ENCODE data around the gene MYOZ2. TPM values are rescaled to one million over a fixed set of nuclear protein-coding genes. Genes with fewer than 3 reads are reported as not detected.

Gene MYOZ2
- total RNA-seq, 2 donors from 2014 or later = not detected

- Histone ChIP-seq H3K9me3 (ENCODE audit: control insufficient read depth, low read length) (no peaks in the 10 kb centered on the region), H3K27ac (ENCODE audit: low read depth, low read length) (no peak overlapping the region), H3K27me3 (ENCODE audit: control insufficient read depth, insufficient read depth, low read length, poor library complexity, severe bottlenecking) (no peaks in the 10 kb centered on the region), H3K36me3 (ENCODE audit: control insufficient read depth, insufficient read depth, low read length) (no peaks in the 10 kb centered on the region), H3K9ac (ENCODE audit: extremely low read depth, low read length, poor library complexity, severe bottlenecking) (no peak overlapping the region), H3K4me3 (ENCODE audit: low read length) (no peak overlapping the region), H3K4me1 (ENCODE audit: control insufficient read depth, insufficient read depth, low read length) (no peaks in the 10 kb centered on the region)
- H3K9me3 Mint-ChIP-seq = peaks cover 15% of the 10 kb centered on the region
- no peak overlapping the region for H3K4me3 Mint-ChIP-seq
- 90 to 99% methylated on average over 9 to 11 of the region's 11 CpGs for WGBS, 2 experiments (ENCODE audit: insufficient coverage in 1 of 2, insufficient read length in 1 of 2)
- H3K36me3 Mint-ChIP-seq (ENCODE audit: low read depth) = peaks cover 3% of the 10 kb centered on the region
- no peaks in the 10 kb centered on the region for H3K27me3 Mint-ChIP-seq (ENCODE audit: insufficient read depth)
- H3K4me1 Mint-ChIP-seq = no peaks in the 10 kb centered on the region
- TF ChIP-seq CTCF (conservative IDR thresholded peaks at IDR 0.05) = no peak
- no peak for DNase-seq
- H3K27ac Mint-ChIP-seq = no peak overlapping the region
Measured at GRCh38 chr4:119197772-119198212, 62.2 kb downstream of the MYOZ2 start.

- no peak for TF ChIP-seq CTCF (conservative IDR thresholded peaks at IDR 0.05)
- no peaks in the 10 kb centered on the region for H3K36me3 ChIP-seq (ENCODE audit: control insufficient read depth, insufficient read depth, low read length)
- H3K9ac ChIP-seq (ENCODE audit: extremely low read depth, low read length, poor library complexity, severe bottlenecking) = no peak overlapping the region
- Mint-ChIP-seq H3K27ac (no peak overlapping the region), H3K4me1 (peaks cover 38% of the 10 kb centered on the region), H3K9me3 (peaks cover 20% of the 10 kb centered on the region), H3K36me3 (ENCODE audit: low read depth) (peaks cover 4% of the 10 kb centered on the region), H3K4me3 (no peak overlapping the region), H3K27me3 (ENCODE audit: insufficient read depth) (no peaks in the 10 kb centered on the region)
- H3K27ac ChIP-seq (ENCODE audit: low read depth, low read length) = no peak overlapping the region
- WGBS, 2 experiments (ENCODE audit: insufficient coverage in 1 of 2, insufficient read length in 1 of 2) = 95% methylated on average over 4 of the region's 4 CpGs; no CpG with 5 or more reads in 1 of the 2 experiments
- no peak overlapping the region for H3K4me3 ChIP-seq (ENCODE audit: low read length)
- DNase-seq = no peak
- no peaks in the 10 kb centered on the region for H3K9me3 ChIP-seq (ENCODE audit: control insufficient read depth, low read length)
- no peaks in the 10 kb centered on the region for H3K27me3 ChIP-seq (ENCODE audit: control insufficient read depth, insufficient read depth, low read length, poor library complexity, severe bottlenecking)
- peaks cover 18% of the 10 kb centered on the region for H3K4me1 ChIP-seq (ENCODE audit: control insufficient read depth, insufficient read depth, low read length)
Measured at GRCh38 chr4:119204916-119205315, 69.3 kb downstream of the MYOZ2 start.

- Mint-ChIP-seq H3K27me3 (ENCODE audit: insufficient read depth) (no peaks in the 10 kb centered on the region), H3K27ac (no peak overlapping the region), H3K4me3 (no peak overlapping the region), H3K4me1 (peaks cover 42% of the 10 kb centered on the region), H3K9me3 (peaks cover 20% of the 10 kb centered on the region), H3K36me3 (ENCODE audit: low read depth) (peaks cover 4% of the 10 kb centered on the region)
- no peak for DNase-seq
- Histone ChIP-seq H3K27ac (ENCODE audit: low read depth, low read length) (no peak overlapping the region), H3K4me3 (ENCODE audit: low read length) (no peak overlapping the region), H3K9me3 (ENCODE audit: control insufficient read depth, low read length) (no peaks in the 10 kb centered on the region), H3K36me3 (ENCODE audit: control insufficient read depth, insufficient read depth, low read length) (no peaks in the 10 kb centered on the region), H3K4me1 (ENCODE audit: control insufficient read depth, insufficient read depth, low read length) (peaks cover 18% of the 10 kb centered on the region), H3K27me3 (ENCODE audit: control insufficient read depth, insufficient read depth, low read length, poor library complexity, severe bottlenecking) (no peaks in the 10 kb centered on the region), H3K9ac (ENCODE audit: extremely low read depth, low read length, poor library complexity, severe bottlenecking) (no peak overlapping the region)
- TF ChIP-seq CTCF (conservative IDR thresholded peaks at IDR 0.05) = no peak
Measured at GRCh38 chr4:119205690-119206089, 70.1 kb downstream of the MYOZ2 start.
